ENCODE measurements around the gene VMAC. TPM values are rescaled to one million over a fixed set of nuclear protein-coding genes. Genes with fewer than 3 reads are reported as not detected.
A peak's percentile ranks its signal among the peaks of the same experiment; 100 is the strongest.

Gene VMAC
- total and polyA plus RNA-seq, 2 of the 13 experiments (the other 11 are each of a cell fraction or from before 2014, with no cell fraction given), result 2.4 TPM

DNA sequence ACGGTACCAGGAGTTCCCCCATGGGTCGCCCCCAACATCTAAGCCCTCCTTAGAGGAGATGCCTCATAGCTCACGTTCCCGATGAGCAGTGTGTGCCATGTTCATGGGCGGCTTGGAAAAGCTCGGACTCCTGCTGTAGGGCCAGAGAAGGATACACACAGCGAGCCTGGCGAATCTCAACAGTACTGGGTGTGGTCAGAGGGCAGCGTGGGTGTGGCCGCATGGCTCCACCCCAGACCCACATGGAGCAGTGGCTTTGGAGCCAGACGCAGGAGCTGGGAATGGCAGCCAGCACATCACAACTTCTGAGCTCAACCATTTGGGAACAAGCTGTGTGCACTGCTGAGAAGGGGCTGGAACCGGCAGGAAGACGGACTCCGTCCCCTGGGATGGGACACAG, 25.0 kb downstream of the VMAC start (continued):
- TF ChIP-seq JARID2 (CRISPR knock-in tag; IDR thresholded peaks at IDR 0.05; ENCODE audit: insufficient replicate concordance) (no peak), ZNF562 (CRISPR knock-in tag; IDR thresholded peaks at IDR 0.05; ENCODE audit: borderline replicate concordance) (no peak)
- TF ChIP-seq, protein P1, sequence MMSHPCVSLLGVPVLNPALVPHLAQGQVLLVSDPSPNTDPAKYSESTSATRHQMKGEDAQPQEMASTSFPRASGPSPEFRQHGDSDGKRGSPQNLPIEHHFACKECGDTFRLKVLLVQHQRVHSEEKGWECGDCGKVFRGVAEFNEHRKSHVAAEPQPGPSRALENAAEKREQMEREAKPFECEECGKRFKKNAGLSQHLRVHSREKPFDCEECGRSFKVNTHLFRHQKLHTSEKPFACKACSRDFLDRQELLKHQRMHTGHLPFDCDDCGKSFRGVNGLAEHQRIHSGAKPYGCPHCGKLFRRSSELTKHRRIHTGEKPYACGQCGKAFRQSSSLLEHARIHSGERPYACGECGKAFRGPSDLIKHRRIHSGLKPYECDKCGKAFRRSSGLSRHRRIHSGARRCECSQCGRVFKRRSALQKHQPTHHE (CRISPR knock-in tag; IDR thresholded peaks at IDR 0.05; ENCODE audit: borderline replicate concordance), result no peak
- TF ChIP-seq, protein P2, sequence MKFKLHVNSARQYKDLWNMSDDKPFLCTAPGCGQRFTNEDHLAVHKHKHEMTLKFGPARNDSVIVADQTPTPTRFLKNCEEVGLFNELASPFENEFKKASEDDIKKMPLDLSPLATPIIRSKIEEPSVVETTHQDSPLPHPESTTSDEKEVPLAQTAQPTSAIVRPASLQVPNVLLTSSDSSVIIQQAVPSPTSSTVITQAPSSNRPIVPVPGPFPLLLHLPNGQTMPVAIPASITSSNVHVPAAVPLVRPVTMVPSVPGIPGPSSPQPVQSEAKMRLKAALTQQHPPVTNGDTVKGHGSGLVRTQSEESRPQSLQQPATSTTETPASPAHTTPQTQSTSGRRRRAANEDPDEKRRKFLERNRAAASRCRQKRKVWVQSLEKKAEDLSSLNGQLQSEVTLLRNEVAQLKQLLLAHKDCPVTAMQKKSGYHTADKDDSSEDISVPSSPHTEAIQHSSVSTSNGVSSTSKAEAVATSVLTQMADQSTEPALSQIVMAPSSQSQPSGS (CRISPR knock-in tag; IDR thresholded peaks at IDR 0.05), result no peak
- TF ChIP-seq, protein P3, sequence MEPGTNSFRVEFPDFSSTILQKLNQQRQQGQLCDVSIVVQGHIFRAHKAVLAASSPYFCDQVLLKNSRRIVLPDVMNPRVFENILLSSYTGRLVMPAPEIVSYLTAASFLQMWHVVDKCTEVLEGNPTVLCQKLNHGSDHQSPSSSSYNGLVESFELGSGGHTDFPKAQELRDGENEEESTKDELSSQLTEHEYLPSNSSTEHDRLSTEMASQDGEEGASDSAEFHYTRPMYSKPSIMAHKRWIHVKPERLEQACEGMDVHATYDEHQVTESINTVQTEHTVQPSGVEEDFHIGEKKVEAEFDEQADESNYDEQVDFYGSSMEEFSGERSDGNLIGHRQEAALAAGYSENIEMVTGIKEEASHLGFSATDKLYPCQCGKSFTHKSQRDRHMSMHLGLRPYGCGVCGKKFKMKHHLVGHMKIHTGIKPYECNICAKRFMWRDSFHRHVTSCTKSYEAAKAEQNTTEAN (CRISPR knock-in tag; conservative IDR thresholded peaks at IDR 0.05), result no peak

DNA sequence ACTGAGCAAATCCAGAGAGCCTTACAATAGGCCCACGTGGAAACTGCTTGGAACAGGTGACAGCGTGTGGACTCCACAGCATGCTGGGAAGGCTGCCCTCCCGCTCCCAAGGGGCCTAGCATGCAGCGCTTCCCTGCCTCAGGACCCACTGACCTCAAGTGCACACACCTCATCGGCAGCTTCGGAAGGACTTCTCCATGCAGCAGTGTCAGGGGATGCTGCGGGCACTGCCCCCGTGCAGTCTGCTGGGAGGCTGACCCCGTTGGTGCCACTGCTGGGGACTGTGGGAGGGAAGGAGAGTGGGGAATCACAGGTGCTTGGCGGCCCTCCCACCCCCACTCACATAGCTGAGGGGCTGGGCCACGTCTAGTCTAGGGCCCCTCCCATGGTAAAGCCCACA, 26.6 kb downstream of the VMAC start:
- Histone ChIP-seq H3K4me3 (replicated peaks in 1 of 3; ENCODE audit: insufficient read depth in 1 of 3, low read depth in 2 of 3, low read length in 3 of 3) (no peak overlapping the region), H3K79me2 (ENCODE audit: insufficient read depth, low read length) (peaks cover 18% of the 10 kb centered on the region), H3K9ac (ENCODE audit: insufficient read depth, low read depth, low read length) (no peak overlapping the region), H3K27ac (ENCODE audit: extremely low read length, insufficient read depth, low read length) (no peak overlapping the region), H3K4me2 (ENCODE audit: low read depth, low read length) (no peak overlapping the region), H3K27me3 (ENCODE audit: control insufficient read depth in 1 of 2, insufficient read depth in 2 of 2, low read length in 2 of 2) (no peaks in the 10 kb centered on the region), H2AFZ (ENCODE audit: low read length) (no peak overlapping the region), H3K4me1 (ENCODE audit: insufficient read depth, low read length) (no peaks in the 10 kb centered on the region), H3K36me3 (replicated peaks in 1 of 2; ENCODE audit: control insufficient read depth in 1 of 2, insufficient read depth in 2 of 2, low read length in 2 of 2) (peaks cover 60 to 91% of the 10 kb centered on the region in 2 experiments), H3K9me3 (ENCODE audit: low read length) (no peaks in the 10 kb centered on the region), H4K20me1 (ENCODE audit: insufficient read depth, low read length) (peaks cover 22% of the 10 kb centered on the region; the same call in 1 of the 2 replicates)
- ChIA-PET POLR2A (no interaction called here), CTCF (ENCODE audit: low intra/inter-chr PET ratio, low total read pairs) (no interaction called here)
- BruUV-seq (replicated peaks), result no TSS peak
- WGBS (ENCODE audit: low lambda C conversion rate), result 99% methylated on average over 7 of the region's 11 CpGs
- intact Hi-C loops (cut with micrococcal nuclease; ENCODE audit: unreplicated experiment) (no loop called here), in situ Hi-C loops (cut with HindIII; ENCODE audit: extremely low pct_ligation_motif_present, low pct_unique_long_range_greater_than_20kb) (no loop called here)
- no peak for TF ChIP-seq SOX6 (IDR thresholded peaks at IDR 0.05)
- TF ChIP-seq SOX6 (CRISPR knock-in tag; IDR thresholded peaks at IDR 0.05), result no peak
- TF ChIP-seq, protein P4, sequence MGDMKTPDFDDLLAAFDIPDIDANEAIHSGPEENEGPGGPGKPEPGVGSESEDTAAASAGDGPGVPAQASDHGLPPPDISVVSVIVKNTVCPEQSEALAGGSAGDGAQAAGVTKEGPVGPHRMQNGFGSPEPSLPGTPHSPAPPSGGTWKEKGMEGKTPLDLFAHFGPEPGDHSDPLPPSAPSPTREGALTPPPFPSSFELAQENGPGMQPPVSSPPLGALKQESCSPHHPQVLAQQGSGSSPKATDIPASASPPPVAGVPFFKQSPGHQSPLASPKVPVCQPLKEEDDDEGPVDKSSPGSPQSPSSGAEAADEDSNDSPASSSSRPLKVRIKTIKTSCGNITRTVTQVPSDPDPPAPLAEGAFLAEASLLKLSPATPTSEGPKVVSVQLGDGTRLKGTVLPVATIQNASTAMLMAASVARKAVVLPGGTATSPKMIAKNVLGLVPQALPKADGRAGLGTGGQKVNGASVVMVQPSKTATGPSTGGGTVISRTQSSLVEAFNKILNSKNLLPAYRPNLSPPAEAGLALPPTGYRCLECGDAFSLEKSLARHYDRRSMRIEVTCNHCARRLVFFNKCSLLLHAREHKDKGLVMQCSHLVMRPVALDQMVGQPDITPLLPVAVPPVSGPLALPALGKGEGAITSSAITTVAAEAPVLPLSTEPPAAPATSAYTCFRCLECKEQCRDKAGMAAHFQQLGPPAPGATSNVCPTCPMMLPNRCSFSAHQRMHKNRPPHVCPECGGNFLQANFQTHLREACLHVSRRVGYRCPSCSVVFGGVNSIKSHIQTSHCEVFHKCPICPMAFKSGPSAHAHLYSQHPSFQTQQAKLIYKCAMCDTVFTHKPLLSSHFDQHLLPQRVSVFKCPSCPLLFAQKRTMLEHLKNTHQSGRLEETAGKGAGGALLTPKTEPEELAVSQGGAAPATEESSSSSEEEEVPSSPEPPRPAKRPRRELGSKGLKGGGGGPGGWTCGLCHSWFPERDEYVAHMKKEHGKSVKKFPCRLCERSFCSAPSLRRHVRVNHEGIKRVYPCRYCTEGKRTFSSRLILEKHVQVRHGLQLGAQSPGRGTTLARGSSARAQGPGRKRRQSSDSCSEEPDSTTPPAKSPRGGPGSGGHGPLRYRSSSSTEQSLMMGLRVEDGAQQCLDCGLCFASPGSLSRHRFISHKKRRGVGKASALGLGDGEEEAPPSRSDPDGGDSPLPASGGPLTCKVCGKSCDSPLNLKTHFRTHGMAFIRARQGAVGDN (CRISPR knock-in tag; IDR thresholded peaks at IDR 0.05), result 0 out of 2 replicates have a peak, but pooled peaks have one; percentile 12
- DNase-seq (ENCODE audit: low spot score) (no peak), FAIRE-seq (no peak), ATAC-seq (no peak)
